Measurements from ENCODE around the gene DNAH14. TPM values are rescaled to one million over a fixed set of nuclear protein-coding genes. Genes with fewer than 3 reads are reported as not detected.

The DNAH14 gene
- total and polyA plus RNA-seq, 2 of the 8 experiments (the other 6 are each of a cell fraction or from before 2014, with no cell fraction given), result 8.4 to 40.7 TPM

DNA sequence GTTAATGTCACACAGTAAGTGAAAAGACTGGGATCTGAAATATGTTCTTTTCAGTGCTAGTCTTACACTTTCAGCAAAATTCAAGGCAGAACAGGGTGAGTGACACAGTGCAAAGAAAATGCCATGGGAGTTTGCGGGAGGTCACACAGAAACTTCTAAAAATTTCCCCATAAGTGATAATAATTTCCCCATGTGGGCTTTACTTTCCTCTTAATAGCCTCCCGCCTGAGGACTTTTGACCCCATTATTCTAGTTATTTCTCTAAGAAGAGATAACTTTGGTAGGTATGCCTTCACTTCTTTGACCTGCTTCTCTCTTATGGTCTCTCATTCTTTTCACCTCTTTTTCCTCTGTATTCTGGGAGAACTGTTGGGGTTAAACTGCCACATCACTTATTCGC, 8.1 kb upstream of the DNAH14 start:
- POLR2A ChIA-PET (ENCODE audit: partially characterized antibody), result no interaction called here
- Histone ChIP-seq H2BK20ac (ENCODE audit: low read length) (no peak overlapping the region), H3K9me3 (ENCODE audit: insufficient read depth in 2 of 2, low read depth in 1 of 2, low read length in 1 of 2) (no peaks in the 10 kb centered on the region)

More for the DNA sequence above, 8.1 kb upstream of the DNAH14 start:
- Histone ChIP-seq H3K4me2 (ENCODE audit: insufficient read depth in 1 of 2, low read depth in 2 of 2, low read length in 2 of 2) (no peak overlapping the region), H3K14ac (ENCODE audit: insufficient read length) (no peak overlapping the region), H3K79me2 (ENCODE audit: control insufficient read depth in 1 of 2, insufficient read depth in 2 of 2, low read length in 2 of 2) (no peaks in the 10 kb centered on the region; a peak in 1 of 4 replicates), H4K8ac (ENCODE audit: extremely low read depth, insufficient read depth, low read length) (no peak overlapping the region), H3K79me1 (ENCODE audit: low read depth, low read length) (no peaks in the 10 kb centered on the region), H2AK5ac (ENCODE audit: low read depth, low read length) (no peak overlapping the region), H3K23ac (ENCODE audit: insufficient read length) (no peak overlapping the region), H3K36me3 (ENCODE audit: control insufficient read depth in 2 of 4, insufficient read depth in 4 of 4, low read length in 3 of 4) (no peaks in the 10 kb centered on the region), H3K4me1 (replicated peaks in 1 of 4; ENCODE audit: control insufficient read depth in 3 of 4, insufficient read depth in 4 of 4, low read length in 3 of 4) (0 out of 7 replicates have a peak, but pooled peaks cover 0 to 2% (median 0%) of the 10 kb centered on the region in 4 experiments), H4K91ac (replicated peaks; ENCODE audit: insufficient read length, low read length) (no peak overlapping the region), H3K23me2 (ENCODE audit: low read depth, low read length) (no peaks in the 10 kb centered on the region), H3K4ac (replicated peaks; ENCODE audit: insufficient read length, low read depth, low read length) (no peak overlapping the region), H3K56ac (replicated peaks; ENCODE audit: insufficient read length, low read depth, low read length) (no peak overlapping the region), H4K5ac (ENCODE audit: insufficient read length, low read depth, low read length) (no peak overlapping the region), H3K4me3 (ENCODE audit: extremely low read depth in 1 of 4, insufficient read depth in 2 of 4, low read depth in 3 of 4, low read length in 4 of 4) (no peak overlapping the region), H3K18ac (ENCODE audit: extremely low read depth, low read length) (no peak overlapping the region), H2BK5ac (ENCODE audit: low read depth, low read length) (no peak overlapping the region), H2AFZ (ENCODE audit: low read length) (no peak overlapping the region), H3K27ac (ENCODE audit: low read depth, low read length) (no peak overlapping the region), H4K20me1 (replicated peaks in 1 of 2; ENCODE audit: control insufficient read depth in 1 of 2, insufficient read depth in 2 of 2, low read length in 2 of 2) (no peaks in the 10 kb centered on the region), H2BK12ac (ENCODE audit: low read depth, low read length) (no peak overlapping the region), H2BK15ac (ENCODE audit: low read length) (no peak overlapping the region), H3K9ac (replicated peaks in 1 of 4; ENCODE audit: extremely low read depth in 1 of 4, low read depth in 3 of 4, low read length in 3 of 4) (no peak overlapping the region), H3K27me3 (replicated peaks in 1 of 4; ENCODE audit: control insufficient read depth in 3 of 4, extremely low read depth in 1 of 4, insufficient read depth in 3 of 4, low read length in 3 of 4) (no peaks in the 10 kb centered on the region), H2BK120ac (replicated peaks; ENCODE audit: low read depth, low read length) (no peak overlapping the region)
- CTCF ChIA-PET (ENCODE audit: partially characterized antibody), result interaction anchor here (6.1 kb wide), 1 partner anchor 407 kb away, joined by 78 read pairs; no protein-coding TSS in a partner anchor
- WGBS, 2 experiments (ENCODE audit: extremely low coverage in 1 of 2, insufficient coverage in 1 of 2, insufficient read length in 1 of 2, insufficient replicate concordance in 2 of 2, low coverage in 1 of 2, low lambda C conversion rate in 2 of 2, missing lambda C conversion rate in 1 of 2), result 93% methylated on average over 3 of the region's 3 CpGs; no CpG with 5 or more reads in 1 of the 2 experiments
- TF ChIP-seq SP4 (IDR thresholded peaks at IDR 0.05; ENCODE audit: low read length), result no peak
- FAIRE-seq (no peak), DNase-seq (ENCODE audit: low read depth in 1 of 2, low spot score in 2 of 2) (no peak)

Data from H1 (cell line).